HG03354 (cell line): ENCODE data around the gene CACNA1C.
"Not testable (repeated sequence)": the region's sequence is repeated elsewhere in the genome, so short reads cannot be mapped to it uniquely, and the experiment has no call there.

ENCODE experiments used
- ATAC-seq: cut with Tn5 transposase; IDR thresholded peaks from one replicate; pipeline ENCODE4 v1.9.1; 2021; ENCODE audit warnings: mild to moderate bottlenecking; ENCODE audit not compliant: unreplicated experiment, poor library complexity, severe bottlenecking

CACNA1C gene

DNA sequence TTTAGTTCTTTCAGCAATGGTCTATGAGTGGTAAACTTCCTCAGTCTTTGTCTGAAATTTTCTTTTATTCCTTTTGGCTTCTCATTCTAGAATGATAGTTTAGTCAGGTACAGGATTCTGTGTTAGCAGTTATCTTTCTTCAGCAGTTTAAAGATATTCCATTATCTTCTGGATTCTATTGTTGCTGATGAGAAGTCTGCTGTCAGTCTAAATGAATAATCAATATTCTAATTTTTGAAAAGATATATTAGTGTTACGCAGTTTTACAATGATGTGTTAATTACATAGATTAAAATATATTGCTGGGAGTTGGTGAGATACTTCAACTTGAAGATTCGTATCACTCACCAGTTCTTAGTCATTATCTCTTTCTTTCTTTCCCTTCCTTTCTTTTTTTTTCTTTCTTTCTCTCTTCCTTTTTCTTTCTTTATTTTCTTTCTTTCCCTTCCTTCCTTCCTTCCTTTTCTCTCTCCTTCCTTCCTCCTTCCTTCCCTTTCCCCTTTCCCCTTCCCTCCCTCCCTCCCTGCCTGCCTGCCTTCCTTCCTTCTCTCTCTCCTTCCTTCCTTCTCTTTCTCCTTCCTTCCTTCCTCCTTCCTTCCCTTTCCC is 17.8 kb downstream of the CACNA1C start:
- ATAC-seq = no peak

GRCh38 chr12:2074792-2075191 is 22.0 kb downstream of the CACNA1C start:
- ATAC-seq = no peak

- ATAC-seq = no peak
These were observed 22.9 kb downstream of the CACNA1C start for GRCh38 chr12:2075508-2076195.

DNA sequence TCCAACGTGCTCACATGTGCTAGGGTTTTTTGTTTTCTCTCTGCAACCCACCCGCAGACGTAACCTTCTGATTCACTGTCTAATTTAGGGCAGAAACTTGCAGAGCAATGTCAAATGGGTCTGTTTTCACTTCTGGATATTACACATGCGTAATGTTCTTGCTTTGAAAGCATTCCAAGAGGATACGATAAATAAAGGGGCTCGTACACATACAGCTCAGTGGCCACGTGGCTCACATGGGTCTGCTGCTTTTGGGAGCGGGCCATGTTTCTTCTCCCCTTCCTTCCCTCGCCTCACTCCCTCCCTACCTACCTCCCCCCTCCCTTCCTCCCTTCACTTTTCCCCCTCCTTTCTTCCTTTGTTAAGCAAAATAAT is 23.4 kb downstream of the CACNA1C start:
- ATAC-seq = no peak

- ATAC-seq = no peak
These were observed 23.9 kb downstream of the CACNA1C start for GRCh38 chr12:2076728-2077127.

GRCh38 chr12:2080604-2081003 is 27.8 kb downstream of the CACNA1C start:
- ATAC-seq = no peak

- no peak for ATAC-seq
These were observed 29.5 kb downstream of the CACNA1C start for GRCh38 chr12:2082321-2082720.

DNA sequence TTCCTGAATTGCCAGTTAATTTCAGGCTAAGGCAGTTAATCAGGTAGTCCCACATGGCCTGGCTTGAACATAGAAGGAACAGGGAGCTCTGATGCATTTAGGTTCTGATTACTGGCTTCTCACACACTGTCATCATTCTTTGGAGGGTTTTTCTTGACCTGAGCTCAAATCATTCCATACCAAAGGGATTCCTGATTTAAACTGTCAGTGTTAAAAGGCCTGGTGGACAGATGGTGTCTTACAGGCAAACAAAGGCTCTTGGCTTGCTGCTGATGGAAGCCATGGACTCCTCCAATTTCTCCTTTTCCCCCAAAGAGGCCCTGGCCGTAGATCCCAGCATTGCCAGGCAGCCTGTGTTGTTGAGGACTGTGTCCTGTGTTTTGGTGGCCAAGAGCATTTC is 30.2 kb downstream of the CACNA1C start:
- ATAC-seq = no peak

- ATAC-seq = no peak
These were observed 30.8 kb downstream of the CACNA1C start for GRCh38 chr12:2083561-2083960.

DNA sequence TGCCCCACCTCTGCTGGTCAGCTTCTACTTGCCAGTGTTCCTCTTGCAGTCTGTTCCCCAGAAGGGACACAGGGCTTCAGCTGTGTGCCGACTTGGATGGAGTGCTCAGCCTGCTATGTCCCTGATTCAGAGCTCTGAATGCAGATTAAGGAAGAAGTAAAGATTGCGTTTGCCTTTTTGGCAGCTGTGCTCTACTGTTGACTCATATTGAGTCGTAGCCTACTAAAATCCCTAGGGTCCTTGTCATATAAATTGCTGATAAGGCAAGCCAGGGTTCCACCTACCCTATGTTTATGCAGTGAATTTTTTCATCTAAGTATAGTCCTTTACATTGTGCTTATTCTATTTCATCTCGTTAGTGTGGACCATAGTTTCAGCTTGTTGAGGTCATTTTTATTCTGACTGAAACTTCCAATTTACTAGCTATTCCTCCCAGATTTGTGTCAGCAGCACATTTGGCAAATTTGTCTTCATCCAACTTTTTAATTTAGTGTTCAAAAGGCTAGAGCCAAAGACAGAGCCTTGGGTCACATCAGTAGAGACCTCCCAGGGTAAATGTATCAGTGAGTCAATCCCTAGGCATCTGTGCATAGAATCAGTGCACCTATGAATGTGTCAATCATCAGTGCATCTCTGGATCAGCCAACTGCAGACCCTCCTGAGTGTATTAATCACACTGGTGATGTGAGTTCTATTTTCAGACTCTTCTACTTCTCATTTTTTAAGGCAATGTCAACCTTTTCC is 31.9 kb downstream of the CACNA1C start:
- no peak for ATAC-seq

DNA sequence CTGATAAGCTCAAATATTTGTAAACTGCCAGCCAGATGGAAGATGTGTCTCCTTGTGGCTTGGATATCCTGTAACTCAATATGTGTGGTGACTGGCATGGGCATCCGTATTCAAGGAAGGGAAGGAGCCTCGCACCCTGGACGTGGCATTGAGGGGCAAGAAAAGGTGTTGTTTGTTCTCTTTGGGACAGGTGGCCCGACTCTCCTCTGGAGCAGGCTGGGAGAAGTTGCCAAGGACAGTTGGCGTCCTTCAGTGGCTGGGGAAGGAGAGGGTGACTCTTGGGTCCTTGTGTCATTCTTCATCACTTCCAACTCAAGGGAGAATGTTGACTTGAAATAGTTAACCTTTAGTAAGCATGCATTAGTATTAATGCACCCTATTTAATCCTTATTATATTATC is 39.6 kb downstream of the CACNA1C start:
- no peak for ATAC-seq

- no peak for ATAC-seq
These were observed 40.1 kb downstream of the CACNA1C start for GRCh38 chr12:2092890-2093289.

- no peak for ATAC-seq
These were observed 41.8 kb downstream of the CACNA1C start for GRCh38 chr12:2094597-2094996.

DNA sequence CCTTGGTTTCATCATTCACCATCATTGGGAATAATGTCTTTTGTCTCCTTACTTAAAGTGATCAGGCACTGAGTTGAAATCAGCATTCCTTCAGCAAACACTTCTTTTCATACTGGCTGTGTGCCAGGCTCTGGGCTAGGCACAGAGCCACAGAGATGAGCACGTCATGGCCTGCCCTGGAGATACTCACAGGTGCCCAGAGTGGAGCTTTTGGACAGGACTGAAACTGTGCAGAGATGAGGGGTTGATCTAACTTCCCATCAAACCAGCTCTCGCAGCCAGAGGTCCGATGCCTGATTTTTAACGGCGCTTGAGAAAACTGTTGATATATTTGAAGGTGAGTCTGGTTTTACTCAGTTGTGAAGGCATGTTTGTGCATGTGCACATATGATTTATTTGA is 43.1 kb downstream of the CACNA1C start:
- ATAC-seq = no peak

DNA sequence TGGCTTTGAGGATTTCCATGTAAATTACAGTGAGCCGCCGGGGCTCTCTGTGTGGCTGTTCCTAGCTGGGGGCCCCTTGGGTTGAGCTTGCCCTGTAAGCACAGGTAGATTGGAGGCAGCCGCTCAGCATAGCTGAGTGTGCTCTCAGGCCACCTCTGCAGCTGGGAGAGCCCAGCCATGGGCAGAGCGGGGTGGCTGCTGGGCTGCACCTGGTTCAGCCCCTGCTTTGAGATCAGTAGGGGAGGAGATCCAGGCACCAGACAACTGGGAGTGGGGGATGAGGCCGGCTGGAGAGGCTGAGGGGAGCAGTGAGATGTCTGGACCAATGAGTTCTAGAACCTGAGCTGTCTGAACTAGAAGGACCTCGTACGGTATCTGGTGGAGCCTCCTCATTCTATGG is 44.8 kb downstream of the CACNA1C start:
- no peak for ATAC-seq

GRCh38 chr12:2098852-2099251 is 46.1 kb downstream of the CACNA1C start:
- ATAC-seq = no peak

- ATAC-seq = no peak
These were observed 46.8 kb downstream of the CACNA1C start for GRCh38 chr12:2099595-2099994.

GRCh38 chr12:2101359-2101758 is 48.6 kb downstream of the CACNA1C start:
- no peak for ATAC-seq

DNA sequence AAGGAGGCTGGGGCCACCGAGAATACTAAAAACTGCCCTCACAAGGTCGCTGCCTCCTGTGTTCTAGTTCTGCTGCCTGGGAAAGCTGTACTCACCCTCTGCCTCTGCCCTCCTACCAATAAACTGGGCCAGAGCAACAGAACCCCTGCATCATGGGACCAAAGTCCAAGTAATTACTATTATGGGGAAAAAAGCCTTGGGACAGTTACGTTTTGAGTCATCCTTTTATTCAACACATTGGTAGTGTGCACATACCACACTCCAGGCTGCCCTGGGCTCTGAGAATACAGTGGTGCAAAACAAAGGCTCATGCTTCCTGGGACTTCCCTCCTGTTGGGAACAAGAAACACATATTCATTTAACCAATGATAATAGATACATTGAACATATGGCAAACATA is 49.0 kb downstream of the CACNA1C start:
- ATAC-seq = no peak

GRCh38 chr12:2102736-2103135 is 49.9 kb downstream of the CACNA1C start:
- ATAC-seq = not testable (repeated sequence)

GRCh38 chr12:2105387-2105786 is 52.6 kb downstream of the CACNA1C start:
- not testable (repeated sequence) for ATAC-seq
